Superior temporal gyrus (tissue), 1 donor: ENCODE measurements around the gene ACTA2.
"Not testable (repeated sequence)": the region's sequence is repeated elsewhere in the genome, so short reads cannot be mapped to it uniquely, and the experiment has no call there.

Experiments
- DNase-seq: peaks from one replicate; pipeline ENCODE4 v3.0.0-alpha.2; 2016; ENCODE audit errors: extremely low spot score

Gene ACTA2

GRCh38 chr10:88949912-88950837 is 2.4 kb downstream of the ACTA2 start:
- no peak for DNase-seq

- DNase-seq = no peak
These were observed 3.5 kb downstream of the ACTA2 start for GRCh38 chr10:88949051-88949450.

GRCh38 chr10:88946965-88947590 is 5.5 kb downstream of the ACTA2 start:
- no peak for DNase-seq

DNA sequence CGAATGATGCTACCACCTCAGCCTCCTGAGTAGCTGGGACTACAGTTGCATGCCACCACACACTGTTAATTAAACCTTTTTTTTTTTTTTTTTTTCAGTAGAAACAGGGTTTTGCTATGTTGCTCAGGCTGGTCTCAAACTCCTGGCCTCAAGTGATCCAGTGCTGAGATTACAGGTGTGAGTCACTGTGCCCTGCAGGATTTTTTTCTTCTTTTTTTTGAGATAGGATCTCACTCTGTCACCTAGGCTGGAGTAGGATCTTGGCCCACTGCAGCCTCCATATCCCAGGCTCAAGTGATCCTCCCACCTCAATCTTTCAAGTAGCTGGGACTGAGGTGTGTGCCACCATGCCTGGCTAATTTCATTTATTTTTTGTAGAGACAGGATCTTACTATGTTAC is 6.4 kb downstream of the ACTA2 start:
- no peak for DNase-seq

GRCh38 chr10:88944813-88945212 is 7.8 kb downstream of the ACTA2 start:
- no peak for DNase-seq

- DNase-seq = no peak
These were observed 8.8 kb downstream of the ACTA2 start for GRCh38 chr10:88943778-88944177.

GRCh38 chr10:88941026-88941425 is 11.5 kb downstream of the ACTA2 start:
- no peak for DNase-seq

- no peak for DNase-seq
These were observed 13.6 kb downstream of the ACTA2 start for GRCh38 chr10:88938938-88939337.

DNA sequence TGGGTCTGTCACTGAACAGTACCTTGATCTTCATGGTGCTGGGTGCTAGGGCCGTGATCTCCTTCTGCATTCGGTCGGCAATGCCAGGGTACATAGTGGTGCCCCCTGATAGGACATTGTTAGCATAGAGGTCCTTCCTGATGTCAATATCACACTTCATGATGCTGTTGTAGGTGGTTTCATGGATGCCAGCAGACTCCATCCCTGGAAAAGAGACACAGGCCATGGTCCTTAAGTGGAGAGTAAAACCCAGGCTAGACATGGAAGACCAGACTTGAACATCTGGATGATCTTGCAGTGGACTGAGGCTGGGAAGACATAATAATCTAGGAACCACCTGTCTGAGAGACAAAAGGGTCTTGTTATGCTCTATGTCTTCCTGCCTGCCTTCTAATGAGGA is 14.5 kb downstream of the ACTA2 start:
- DNase-seq = no peak

GRCh38 chr10:88936656-88937055 is 15.9 kb downstream of the ACTA2 start:
- no peak for DNase-seq

DNA sequence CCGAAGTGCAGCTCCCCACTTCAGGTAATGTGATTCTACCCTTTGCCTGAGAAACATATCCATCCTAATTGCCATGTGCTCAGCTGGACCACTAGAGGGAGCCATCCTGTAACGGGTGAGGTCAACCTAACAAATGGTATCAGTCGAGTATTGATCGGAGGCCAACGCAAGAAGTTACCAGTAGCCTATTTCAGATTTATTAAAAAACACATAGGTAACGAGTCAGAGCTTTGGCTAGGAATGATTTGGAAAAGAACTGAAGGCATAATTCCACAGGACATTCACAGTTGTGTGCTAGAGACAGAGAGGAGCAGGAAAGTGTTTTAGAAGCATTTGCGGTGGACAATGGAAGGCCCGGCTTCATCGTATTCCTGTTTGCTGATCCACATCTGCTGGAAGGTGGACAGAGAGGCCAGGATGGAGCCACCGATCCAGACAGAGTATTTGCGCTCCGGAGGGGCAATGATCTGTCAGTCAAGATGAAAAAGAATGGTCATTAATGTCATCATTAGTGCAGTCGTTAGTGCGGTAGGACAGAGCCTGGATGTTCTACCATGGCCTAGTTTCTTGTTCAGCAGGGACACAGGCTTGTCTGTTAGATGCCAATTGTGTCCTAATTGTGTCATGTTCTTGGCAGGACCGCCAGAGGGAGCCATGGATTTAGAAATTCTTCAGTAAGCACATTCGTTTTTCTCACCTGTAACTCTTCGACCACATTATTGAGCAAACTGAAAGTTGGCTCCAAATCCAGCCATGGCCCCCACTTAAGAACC is 17.5 kb downstream of the ACTA2 start:
- peak; percentile 91 for DNase-seq

DNA sequence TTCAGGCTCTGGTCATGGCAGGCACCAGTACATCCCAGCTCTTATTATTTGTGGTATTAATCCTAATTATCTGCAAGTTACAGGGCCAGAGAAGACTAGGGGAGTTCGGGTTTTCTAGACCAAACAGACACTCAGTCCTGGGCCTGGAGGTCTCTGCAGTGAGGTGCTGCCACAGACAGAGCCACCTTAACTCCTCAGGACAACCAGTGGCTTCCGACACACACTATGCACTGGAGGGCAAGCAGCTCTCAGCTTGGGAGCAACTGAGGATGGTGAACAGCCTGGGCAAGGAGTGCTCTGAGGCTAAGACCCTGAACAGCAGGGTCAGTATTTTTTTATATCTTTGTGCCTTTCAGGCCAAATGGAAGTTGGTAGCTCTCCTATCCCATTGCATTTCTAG is 19.0 kb downstream of the ACTA2 start:
- DNase-seq = no peak

DNA sequence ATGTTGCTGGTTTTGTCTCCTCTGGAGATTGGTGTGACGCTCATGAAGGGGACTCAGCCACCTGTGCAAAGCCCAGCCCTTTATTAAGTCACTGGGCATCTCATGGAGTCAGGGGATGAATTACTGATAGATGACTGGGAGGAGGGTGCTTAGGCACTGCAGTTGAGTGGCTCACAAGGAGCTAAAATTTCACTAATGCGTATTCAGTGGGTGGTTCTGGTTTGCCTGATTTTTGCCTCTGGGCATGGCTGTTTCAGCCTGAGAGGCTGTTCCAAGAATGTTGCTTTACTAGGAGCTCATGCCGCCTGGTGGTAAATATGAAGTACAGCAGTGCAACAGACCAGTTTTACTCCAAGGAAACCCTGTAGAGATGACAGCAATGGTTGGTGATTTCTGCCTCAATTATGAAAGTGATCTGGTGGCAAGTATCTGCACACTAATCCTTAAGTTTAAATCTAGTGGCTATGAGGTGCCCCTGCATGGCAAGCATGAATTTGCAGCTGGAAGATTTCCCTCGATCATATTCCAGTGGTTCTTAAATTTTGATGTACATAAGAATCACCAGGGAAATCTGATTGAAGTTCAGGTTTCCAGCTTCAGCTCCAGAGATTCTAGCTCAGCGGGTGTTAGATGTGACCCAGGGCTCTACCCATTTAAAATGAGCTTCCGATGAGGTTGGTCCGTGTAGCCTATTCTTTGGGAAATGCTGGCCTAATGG is 19.9 kb downstream of the ACTA2 start:
- DNase-seq = peak; percentile 89

DNA sequence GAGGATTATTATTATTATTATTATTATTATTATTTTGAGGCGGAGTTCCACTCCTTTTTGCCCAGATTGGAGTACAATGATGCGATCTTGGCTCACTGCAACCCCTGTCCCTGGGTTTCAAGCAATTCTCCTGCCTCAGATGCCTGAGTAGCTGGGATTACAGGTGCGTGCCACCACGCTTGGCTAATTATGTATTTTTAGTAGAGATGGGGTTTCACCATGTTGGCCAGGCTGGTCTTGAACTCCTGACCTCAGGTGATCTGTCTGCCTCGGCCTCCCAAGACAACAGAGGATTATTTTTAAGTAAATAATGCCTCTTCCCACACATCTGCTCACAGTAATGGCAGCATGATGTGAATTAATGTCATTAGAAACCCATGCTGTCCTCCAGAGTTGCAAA is 20.5 kb downstream of the ACTA2 start:
- not testable (repeated sequence) for DNase-seq

DNA sequence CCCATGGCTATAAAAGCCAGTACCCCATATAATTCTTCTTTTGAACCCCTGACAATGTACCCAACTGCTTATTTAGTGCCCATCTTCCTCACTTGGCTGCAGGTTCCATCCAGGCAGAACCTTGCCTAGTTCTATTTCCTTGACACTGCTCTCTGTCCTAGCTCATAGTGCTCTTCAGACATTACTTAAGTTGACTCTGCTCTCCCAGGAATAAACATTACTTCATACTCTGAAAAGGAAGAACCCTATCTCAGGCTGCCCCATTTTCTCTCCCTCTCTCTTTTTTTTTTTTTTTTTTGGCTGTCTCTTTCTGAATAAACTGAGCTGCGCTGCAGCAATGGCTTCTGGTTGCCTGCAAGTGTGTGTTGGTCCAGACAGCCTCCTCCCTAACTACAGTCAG is 21.0 kb downstream of the ACTA2 start:
- DNase-seq = no peak

- no peak for DNase-seq
These were observed 24.3 kb downstream of the ACTA2 start for GRCh38 chr10:88928254-88928653.

- no peak for DNase-seq
These were observed 25.2 kb downstream of the ACTA2 start for GRCh38 chr10:88927416-88927690.

GRCh38 chr10:88926566-88927415 is 25.8 kb downstream of the ACTA2 start:
- DNase-seq = peak; percentile 49

- DNase-seq = no peak
These were observed 29.1 kb downstream of the ACTA2 start for GRCh38 chr10:88923520-88923919.

GRCh38 chr10:88922041-88922440 is 30.5 kb downstream of the ACTA2 start:
- no peak for DNase-seq

GRCh38 chr10:88920986-88921593 is 31.5 kb downstream of the ACTA2 start:
- no peak for DNase-seq
